Nucleus accumbens (tissue), 56 donors: Measurements from ENCODE around the gene HOXA3.

Source experiments
- DNase-seq, 56 donors: peaks; one replicate each; lab custom pipeline; 2025; lab: John Stamatoyannopoulos, UW

HOXA3 gene

GRCh38 chr7:27108390-27109127 is 43.8 kb downstream of the HOXA3 start:
- no peak for DNase-seq

DNA sequence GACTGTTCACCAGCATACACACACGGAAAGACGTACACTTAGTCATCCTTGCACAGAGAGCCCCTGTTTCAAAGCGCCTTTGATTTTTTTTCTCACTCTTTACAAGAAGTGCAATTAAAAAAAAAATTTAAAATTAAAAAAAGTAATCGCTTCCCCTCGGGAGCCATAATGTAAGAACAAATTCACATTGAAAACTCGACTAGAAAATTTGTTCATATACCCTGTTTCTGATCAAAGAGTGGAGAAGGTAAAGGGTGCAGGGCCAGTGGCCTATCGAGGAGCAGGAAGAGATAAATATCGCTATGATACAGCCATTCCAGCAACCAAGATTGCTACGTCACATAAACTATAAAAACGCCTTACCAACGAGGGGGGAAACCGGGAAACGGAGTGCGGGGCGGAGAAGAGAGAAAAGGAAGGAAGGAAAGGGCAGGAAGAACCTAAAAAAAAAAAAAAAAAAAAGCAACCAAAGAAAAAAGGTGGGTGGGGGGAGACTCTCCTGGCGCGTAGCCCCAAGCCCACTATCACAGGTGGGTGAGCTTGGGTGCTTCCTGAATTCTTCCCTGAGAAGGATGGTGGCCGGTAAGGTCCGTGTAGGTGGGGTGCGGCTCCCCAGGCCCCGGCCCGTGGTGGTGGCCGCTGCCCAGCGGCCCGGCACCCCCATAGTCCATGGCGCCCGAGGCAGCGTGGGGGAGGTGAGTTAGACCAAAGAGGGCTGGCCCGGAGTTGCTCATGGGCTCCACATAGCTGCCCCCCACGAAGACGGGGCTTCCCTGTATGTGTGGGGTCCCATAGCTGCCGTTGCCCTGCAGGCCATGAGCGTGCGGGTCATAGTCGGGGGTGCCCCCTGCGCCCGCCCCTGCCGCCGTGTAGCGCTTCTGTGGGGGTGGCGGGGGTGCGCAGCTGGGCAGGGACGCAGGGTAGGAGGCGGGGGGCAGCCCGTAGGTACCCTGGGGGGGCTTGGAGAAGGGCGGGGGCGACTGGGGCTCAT is 44.7 kb downstream of the HOXA3 start:
- DNase-seq: no peak

- DNase-seq: no peak
These were observed 45.5 kb downstream of the HOXA3 start for GRCh38 chr7:27106901-27107240.

- DNase-seq: no peak
These were observed 46.0 kb downstream of the HOXA3 start for GRCh38 chr7:27106181-27106900.

DNA sequence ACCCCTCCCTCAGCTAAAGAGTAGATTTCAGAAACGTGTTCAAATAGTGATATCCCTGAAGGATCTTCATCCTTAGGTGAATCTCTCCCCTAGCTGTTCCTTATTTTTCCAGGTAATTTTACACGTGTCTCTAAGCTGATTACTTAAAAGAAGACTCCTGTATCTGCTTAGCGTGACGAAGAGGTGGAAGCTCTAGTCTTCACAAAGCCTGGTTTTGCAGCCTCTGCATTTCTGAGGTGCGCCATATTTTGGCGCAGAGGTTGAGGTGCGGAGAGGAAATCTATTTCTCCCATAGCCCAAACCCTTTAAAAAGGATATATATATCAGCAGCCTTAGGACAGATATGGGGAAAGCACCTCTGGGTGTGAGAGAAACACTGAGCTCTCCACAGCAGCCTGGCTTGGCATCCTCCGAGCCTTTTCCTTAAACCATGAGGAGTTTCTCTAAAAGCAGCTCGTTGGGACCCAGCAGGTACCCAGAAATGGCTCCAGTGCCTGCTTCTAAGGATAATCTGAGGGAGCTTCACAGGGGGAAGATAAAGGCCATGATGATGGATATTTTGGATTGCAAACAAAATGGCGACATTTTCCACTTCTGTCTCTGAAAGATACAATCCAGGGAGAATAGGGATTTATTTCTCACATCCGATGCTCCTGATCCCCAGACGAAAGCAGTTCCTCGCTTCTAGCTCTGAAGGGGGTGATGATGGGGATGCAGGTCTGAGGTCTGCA is 46.9 kb downstream of the HOXA3 start:
- DNase-seq: no peak

GRCh38 chr7:27104341-27105058 is 47.9 kb downstream of the HOXA3 start:
- no peak for DNase-seq

- DNase-seq: no peak
These were observed 48.7 kb downstream of the HOXA3 start for GRCh38 chr7:27103489-27104226.

DNA sequence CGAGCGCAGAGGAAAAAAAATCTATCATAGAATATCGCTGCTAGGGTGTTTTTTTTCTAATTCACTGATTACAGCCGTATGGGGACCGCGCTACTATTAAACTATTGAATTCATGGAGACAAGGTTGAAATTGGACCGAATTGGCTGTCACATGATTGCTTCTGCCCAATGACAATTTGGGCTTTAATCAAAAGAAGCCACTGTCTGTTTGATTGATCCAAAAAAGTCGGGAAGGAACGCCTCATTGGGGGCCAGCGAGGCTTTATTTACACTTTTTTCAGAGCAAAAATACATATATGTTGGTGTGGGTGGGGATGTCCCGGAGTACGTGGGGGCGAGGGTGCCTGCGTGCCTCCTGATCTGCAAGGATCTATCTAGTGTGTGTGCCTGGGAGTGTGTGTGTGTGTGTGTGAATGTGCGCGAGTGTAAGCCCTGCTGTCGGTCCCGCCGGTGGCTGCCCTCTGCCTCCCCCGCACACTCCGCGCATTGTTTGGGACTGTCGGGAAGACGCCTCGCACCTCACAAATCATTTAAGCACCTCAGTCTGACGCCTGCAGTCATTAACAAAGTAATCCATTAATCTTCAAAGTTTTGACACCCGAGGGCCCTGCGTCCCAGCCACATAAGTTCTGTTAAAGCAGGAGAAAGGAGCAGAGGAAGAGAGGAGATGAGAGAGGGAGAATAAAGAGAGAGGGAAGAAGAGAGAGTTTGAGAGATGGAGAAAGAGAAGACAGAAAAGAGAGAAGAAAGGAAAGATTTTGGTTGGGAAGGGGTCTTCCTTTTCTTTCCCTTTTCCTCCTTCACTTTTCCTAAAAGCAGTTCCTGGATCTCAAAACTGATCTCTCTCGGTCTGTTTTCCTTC is 49.6 kb downstream of the HOXA3 start, which contains the start of gene HOXA2:
Gene HOXA2 (minus strand): TSS at position 103 of the 862 bp plus-strand sequence. CDS start 183 bp downstream, outside the sequence.
- no peak for DNase-seq

GRCh38 chr7:27101957-27102580 is 50.3 kb downstream of the HOXA3 start:
- no peak for DNase-seq

DNA sequence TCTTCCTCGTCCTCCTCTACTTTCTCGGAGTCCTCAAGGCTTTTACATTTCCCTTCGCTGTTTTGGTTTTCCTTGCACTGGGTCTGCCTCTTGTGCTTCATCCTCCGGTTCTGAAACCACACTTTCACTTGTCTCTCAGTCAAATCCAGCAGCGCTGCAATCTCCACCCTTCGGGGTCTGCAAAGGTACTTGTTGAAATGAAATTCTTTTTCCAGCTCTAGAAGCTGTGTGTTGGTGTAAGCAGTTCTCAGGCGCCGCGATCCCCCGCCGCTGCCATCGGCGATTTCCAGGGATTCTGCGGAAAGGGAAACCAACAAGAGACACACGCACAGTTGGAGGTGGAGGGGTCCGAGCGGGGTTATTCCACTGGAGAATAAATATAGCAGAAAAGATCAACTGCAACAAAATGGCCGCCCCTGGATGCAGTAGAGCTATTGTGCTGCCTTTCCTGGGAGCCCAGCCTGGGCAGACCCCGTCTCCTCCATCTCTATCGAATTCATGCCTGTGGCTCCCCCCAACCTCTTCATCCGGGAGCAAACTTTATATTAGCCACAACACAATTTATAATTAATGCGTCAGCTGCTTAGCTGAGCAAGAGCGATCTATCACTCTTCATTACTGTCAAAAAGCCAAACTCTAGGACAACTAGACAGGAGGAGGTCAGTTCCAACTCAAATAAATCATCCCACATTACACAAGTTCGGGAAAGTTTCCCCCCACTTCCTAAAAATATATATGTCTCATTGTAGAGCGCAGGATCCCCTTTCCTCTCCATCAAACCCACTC is 51.0 kb downstream of the HOXA3 start:
- no peak for DNase-seq

GRCh38 chr7:27100694-27101170 is 51.7 kb downstream of the HOXA3 start:
- DNase-seq: no peak

DNA sequence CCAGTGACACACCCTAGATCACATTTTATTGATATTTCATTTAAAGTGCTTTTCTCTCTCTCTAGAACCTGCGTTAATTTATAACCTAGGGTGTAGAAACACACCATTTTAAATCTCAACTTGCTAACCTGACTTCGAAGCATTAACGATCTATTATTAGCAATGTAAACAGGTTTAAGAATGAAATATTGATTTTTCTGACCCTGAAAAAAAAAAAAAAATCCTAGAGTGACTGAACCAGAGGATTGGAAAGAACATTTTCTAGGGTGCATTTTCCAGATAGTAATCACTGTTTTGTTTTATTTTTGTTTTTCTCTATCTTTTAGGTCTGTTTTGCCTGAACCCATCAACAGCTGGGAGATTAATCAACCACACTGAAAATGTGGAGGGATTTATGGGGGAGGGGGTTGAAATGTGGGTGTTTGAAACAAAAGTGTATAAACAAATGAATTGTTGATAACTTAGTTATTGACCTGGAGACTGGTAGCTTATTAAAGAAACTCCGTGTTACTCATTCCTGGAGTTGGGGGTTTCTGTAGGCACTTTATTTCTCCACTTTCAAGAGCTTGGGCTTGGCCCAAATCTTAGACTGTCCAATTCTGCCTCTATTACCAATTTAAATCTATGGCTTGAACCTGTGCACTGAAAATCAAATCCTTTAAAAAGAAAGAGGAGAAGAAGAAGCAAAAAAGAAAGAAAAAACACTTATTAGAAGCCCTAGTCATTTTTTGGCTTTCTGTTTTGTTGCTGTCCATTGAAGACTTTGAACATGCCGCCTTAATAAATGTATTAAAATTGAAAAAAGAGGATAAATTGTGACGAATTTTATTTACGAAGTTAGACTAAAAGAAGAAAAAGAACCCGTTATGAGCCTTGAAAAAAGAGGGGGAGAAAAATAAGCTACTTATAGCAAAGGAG is 52.7 kb downstream of the HOXA3 start:
- DNase-seq: no peak

- no peak for DNase-seq
These were observed 53.6 kb downstream of the HOXA3 start for GRCh38 chr7:27098578-27099451.
